Activated naive CD8-positive, alpha-beta T cell treated with anti-CD3 and anti-CD28 coated beads, Interleukin-2, amount 50 U/mL, for 24 hours (primary cell): Measurements from ENCODE around the gene AOC2.

ENCODE experiments used
- ATAC-seq: fragments of 150-1000 bp; cut with Tn5 transposase; one replicate; pipeline ENCODE4 v1.10.0; 2021
- DNase-seq: peaks from one replicate; pipeline ENCODE4 v3.0.0; 2021
- H3K27ac Mint-ChIP-seq: one replicate; pipeline ENCODE4 v1.8.0; 2021; ENCODE audit warnings: mild to moderate bottlenecking, mixed read lengths
- H3K27me3 Mint-ChIP-seq: one replicate; pipeline ENCODE4 v1.8.0; 2021; ENCODE audit warnings: mixed read lengths
- H3K36me3 Mint-ChIP-seq: one replicate; pipeline ENCODE4 v1.8.0; 2021; ENCODE audit warnings: low read depth, mixed read lengths
- H3K4me1 Mint-ChIP-seq: one replicate; pipeline ENCODE4 v1.8.0; 2021; ENCODE audit warnings: mixed read lengths
- H3K4me3 Mint-ChIP-seq: one replicate; pipeline ENCODE4 v1.8.0; 2021; ENCODE audit warnings: mild to moderate bottlenecking, moderate library complexity, mixed read lengths
- H3K9me3 Mint-ChIP-seq: one replicate; pipeline ENCODE4 v1.8.0; 2021; ENCODE audit warnings: mixed read lengths

Gene AOC2

GRCh38 chr17:42844271-42844670, at the start of gene AOC2:
AOC2 (plus strand) TSS chr17:42844580; CDS start chr17:42844627, 47 bp downstream.
- DNase-seq (no peak), ATAC-seq (no peak)
- H3K4me3 Mint-ChIP-seq: no peak within 1 kb of the TSS
- H3K27ac Mint-ChIP-seq: no peak within 1 kb of the TSS
- H3K36me3 Mint-ChIP-seq: peaks cover 43% of the 10 kb centered on the region
- H3K4me1 Mint-ChIP-seq: peaks cover 25% of the 10 kb centered on the region
- H3K9me3 Mint-ChIP-seq: no peaks in the 10 kb centered on the region
- H3K27me3 Mint-ChIP-seq: no peaks in the 10 kb centered on the region

GRCh38 chr17:42795061-42795460, 49.3 kb upstream of the AOC2 start:
- DNase-seq (no peak), ATAC-seq (no peak)
- H3K27me3 Mint-ChIP-seq: peaks cover 4% of the 10 kb centered on the region
- peaks cover 18% of the 10 kb centered on the region for H3K4me1 Mint-ChIP-seq
- H3K27ac Mint-ChIP-seq: no peak overlapping the region
- H3K36me3 Mint-ChIP-seq: peaks cover 6% of the 10 kb centered on the region
- H3K4me3 Mint-ChIP-seq: no peak overlapping the region
- peaks cover 4% of the 10 kb centered on the region for H3K9me3 Mint-ChIP-seq

- Mint-ChIP-seq H3K9me3 (peaks cover 4% of the 10 kb centered on the region), H3K27me3 (peaks cover 2% of the 10 kb centered on the region), H3K27ac (no peak overlapping the region), H3K4me1 (peaks cover 18% of the 10 kb centered on the region), H3K4me3 (no peak overlapping the region), H3K36me3 (peaks cover 6% of the 10 kb centered on the region)
- no peak for ATAC-seq
- no peak for DNase-seq
Measured at GRCh38 chr17:42795465-42795864, 48.9 kb upstream of the AOC2 start.

GRCh38 chr17:42796066-42796758, 48.2 kb upstream of the AOC2 start:
- Mint-ChIP-seq H3K27ac (no peak overlapping the region), H3K9me3 (peaks cover 4% of the 10 kb centered on the region), H3K4me1 (peaks cover 18% of the 10 kb centered on the region), H3K4me3 (no peak overlapping the region), H3K27me3 (peaks cover 2% of the 10 kb centered on the region), H3K36me3 (peaks cover 6% of the 10 kb centered on the region)
- DNase-seq (no peak), ATAC-seq (no peak)

- ATAC-seq (no peak), DNase-seq (no peak)
- Mint-ChIP-seq H3K27ac (no peak overlapping the region), H3K27me3 (peaks cover 2% of the 10 kb centered on the region), H3K4me3 (peak overlapping the region; percentile 89), H3K4me1 (peaks cover 18% of the 10 kb centered on the region), H3K9me3 (peaks cover 4% of the 10 kb centered on the region), H3K36me3 (peaks cover 6% of the 10 kb centered on the region)
Measured at GRCh38 chr17:42797067-42798007, 47.0 kb upstream of the AOC2 start.

- Mint-ChIP-seq H3K27ac (peak overlapping the region; percentile 70), H3K9me3 (peaks cover 4% of the 10 kb centered on the region), H3K4me1 (peaks cover 18% of the 10 kb centered on the region)
Measured at GRCh38 chr17:42798011-42798382, 46.4 kb upstream of the AOC2 start.

GRCh38 chr17:42798383-42799380, 45.7 kb upstream of the AOC2 start, which contains the start of the genes CNTD1 and COA3:
CNTD1 (plus strand) TSS chr17:42798861; CDS start chr17:42799068, 207 bp downstream.
COA3 (minus strand) TSS chr17:42798704; CDS start chr17:42798681, 23 bp downstream.
- peak within 1 kb of the TSS; percentile 89 for H3K4me3 Mint-ChIP-seq
- H3K27me3 Mint-ChIP-seq: peaks cover 2% of the 10 kb centered on the region
- DNase-seq: peak; percentile 86
- ATAC-seq: peak; percentile 99
- H3K36me3 Mint-ChIP-seq: peaks cover 6% of the 10 kb centered on the region
- peak within 1 kb of the TSS; percentile 70 for H3K27ac Mint-ChIP-seq
- H3K9me3 Mint-ChIP-seq: peaks cover 4% of the 10 kb centered on the region
- peaks cover 18% of the 10 kb centered on the region for H3K4me1 Mint-ChIP-seq

More at GRCh38 chr17:42798011-42798382, 46.4 kb upstream of the AOC2 start:
- Mint-ChIP-seq H3K4me3 (peak overlapping the region; percentile 89), H3K27me3 (peaks cover 2% of the 10 kb centered on the region), H3K36me3 (peaks cover 6% of the 10 kb centered on the region)
- ATAC-seq: no peak
- no peak for DNase-seq

- peaks cover 6% of the 10 kb centered on the region for H3K4me1 Mint-ChIP-seq
- peaks cover 4% of the 10 kb centered on the region for H3K9me3 Mint-ChIP-seq
- H3K4me3 Mint-ChIP-seq: no peak overlapping the region
- no peak overlapping the region for H3K27ac Mint-ChIP-seq
- H3K36me3 Mint-ChIP-seq: peaks cover 2% of the 10 kb centered on the region
- DNase-seq: no peak
- peaks cover 2% of the 10 kb centered on the region for H3K27me3 Mint-ChIP-seq
- no peak for ATAC-seq
Measured at GRCh38 chr17:42803074-42803883, 41.1 kb upstream of the AOC2 start.

GRCh38 chr17:42804918-42805367, 39.4 kb upstream of the AOC2 start:
- Mint-ChIP-seq H3K9me3 (no peaks in the 10 kb centered on the region), H3K4me3 (no peak overlapping the region), H3K4me1 (no peaks in the 10 kb centered on the region), H3K27ac (no peak overlapping the region), H3K27me3 (no peaks in the 10 kb centered on the region), H3K36me3 (no peaks in the 10 kb centered on the region)
- DNase-seq (no peak), ATAC-seq (no peak)

- ATAC-seq (no peak), DNase-seq (no peak)
- Mint-ChIP-seq H3K27me3 (no peaks in the 10 kb centered on the region), H3K27ac (no peak overlapping the region), H3K4me3 (no peak overlapping the region), H3K4me1 (no peaks in the 10 kb centered on the region), H3K36me3 (peaks cover 9% of the 10 kb centered on the region), H3K9me3 (no peaks in the 10 kb centered on the region)
Measured at GRCh38 chr17:42806249-42806648, 38.1 kb upstream of the AOC2 start.

GRCh38 chr17:42809250-42809649, 35.1 kb upstream of the AOC2 start:
- Mint-ChIP-seq H3K36me3 (peaks cover 17% of the 10 kb centered on the region), H3K27ac (no peak overlapping the region), H3K4me1 (no peaks in the 10 kb centered on the region), H3K9me3 (no peaks in the 10 kb centered on the region), H3K4me3 (no peak overlapping the region), H3K27me3 (no peaks in the 10 kb centered on the region)
- DNase-seq (no peak), ATAC-seq (no peak)

GRCh38 chr17:42814633-42815399, 29.6 kb upstream of the AOC2 start:
- no peak for DNase-seq
- Mint-ChIP-seq H3K4me1 (no peaks in the 10 kb centered on the region), H3K27me3 (no peaks in the 10 kb centered on the region), H3K36me3 (peaks cover 53% of the 10 kb centered on the region), H3K4me3 (no peak overlapping the region), H3K27ac (no peak overlapping the region), H3K9me3 (no peaks in the 10 kb centered on the region)
- ATAC-seq: no peak

- DNase-seq (no peak), ATAC-seq (no peak)
- Mint-ChIP-seq H3K36me3 (peaks cover 56% of the 10 kb centered on the region), H3K4me3 (no peak overlapping the region), H3K4me1 (peaks cover 24% of the 10 kb centered on the region), H3K27ac (no peak overlapping the region), H3K27me3 (no peaks in the 10 kb centered on the region), H3K9me3 (no peaks in the 10 kb centered on the region)
Measured at GRCh38 chr17:42817866-42818265, 26.5 kb upstream of the AOC2 start.
